K562 (cell line): ENCODE results near the gene HDHD5. TPM values are rescaled to one million over a fixed set of nuclear protein-coding genes. Genes with fewer than 3 reads are reported as not detected.

Experiments used
- ATAC-seq: fragments of 200-7000 bp; cut with Tn5 transposase; 3 replicates; pipeline ENCODE4 v1.9.1; 2020; ENCODE audit warnings: moderate library complexity
- BruUV-seq: library from RNA; stranded (reverse); fragments of 400-500 nt; replicated peaks from 2 replicates; lab custom pipeline; 2021; lab: Mats Ljungman, UMichigan
- CTCF ChIA-PET: fragments of 300-600 bp; formaldehyde crosslinking; extraction: SDS; loops from one replicate; lab custom pipeline; 2021; ENCODE audit warnings: low intra/inter-chr PET ratio; lab: Yijun Ruan, JAX
- POLR2A ChIA-PET: fragments of 300-600, 350-650 bp; sonication (Branson Sonifier 250); formaldehyde crosslinking; extraction: SDS; loops from one replicate; lab custom pipeline; 2021; ENCODE audit warnings: antibody characterized with exemption, inconsistent platforms; lab: Yijun Ruan, JAX
- DNase-seq, 4 experiments: peaks; one replicate each; pipeline versions ENCODE4 v3.0.0 to v3.0.0-alpha.2; 2011 to 2018; ENCODE audit warnings: low spot score in 3 of 4, mixed read lengths in 3 of 4; ENCODE audit errors: extremely low read depth in 1 of 4
- FAIRE-seq: peaks from 2 replicates; lab custom pipeline; 2011; peaks lifted over from hg19 to GRCh38; lab: Jason Lieb, UNC
- H2AFZ ChIP-seq: 2 replicates; pipeline ENCODE4 v1.6.0; 2011; ENCODE audit warnings: low read depth, low read length, control low read depth, inconsistent platforms
- H3K27ac ChIP-seq: fragments of 200-600 bp; 3 replicates; pipeline ENCODE4 v1.8.0; 2011; ENCODE audit warnings: low read depth, mild to moderate bottlenecking, control low read depth, inconsistent platforms, low read length, moderate library complexity, mixed read lengths; ENCODE audit errors: extremely low read depth
- H3K27me3 ChIP-seq, 2 experiments: fragments of 300-600 bp in 1 of 2; 2 replicates in 1 of 2; 3 replicates in 1 of 2; pipeline versions ENCODE4 v1.6.0 to v1.8.0; 2011; ENCODE audit warnings: inconsistent platforms in 2 of 2, low read length in 2 of 2, mild to moderate bottlenecking in 1 of 2, mixed read lengths in 1 of 2, moderate library complexity in 1 of 2; ENCODE audit not compliant: control insufficient read depth in 2 of 2, insufficient read depth in 2 of 2
- H3K36me3 ChIP-seq: fragments of 300-600 bp; 3 replicates; pipeline ENCODE4 v1.8.0; 2011; ENCODE audit warnings: mild to moderate bottlenecking, low read length, inconsistent platforms; ENCODE audit not compliant: control insufficient read depth, insufficient read depth
- H3K4me1 ChIP-seq, 2 experiments: fragments of 200-600 bp in 1 of 2; replicated peaks in 1 of 2; 2 replicates in 1 of 2; 3 replicates in 1 of 2; pipeline versions ENCODE4 v1.5.1 to v1.8.0; 2011; ENCODE audit warnings: inconsistent platforms in 2 of 2, low read length in 2 of 2, mild to moderate bottlenecking in 1 of 2, mixed read lengths in 1 of 2, moderate library complexity in 1 of 2; ENCODE audit not compliant: control insufficient read depth in 2 of 2, insufficient read depth in 2 of 2
- H3K4me2 ChIP-seq: 2 replicates; pipeline ENCODE4 v1.6.1; 2011; ENCODE audit warnings: low read length, control low read depth, inconsistent platforms, mixed read lengths; ENCODE audit not compliant: insufficient read depth
- H3K4me3 ChIP-seq: fragments of 200-600 bp; sonication (generic), shearing (Covaris generic); 2 replicates; pipeline ENCODE4 v1.5.1; 2016; ENCODE audit warnings: control low read depth, inconsistent platforms
- H3K79me2 ChIP-seq: fragments of 200-600 bp; 3 replicates; pipeline ENCODE4 v1.8.0; 2011; ENCODE audit warnings: low read length, inconsistent platforms; ENCODE audit not compliant: control insufficient read depth, insufficient read depth
- H3K9ac ChIP-seq, 2 experiments: 2 replicates each; pipeline versions ENCODE4 v1.6.0 to v1.6.1; 2011; ENCODE audit warnings: low read depth in 2 of 2, low read length in 2 of 2, control low read depth in 1 of 2, inconsistent platforms in 1 of 2, mild to moderate bottlenecking in 1 of 2, mixed read lengths in 1 of 2; ENCODE audit not compliant: insufficient read depth in 1 of 2
- H3K9me1 ChIP-seq: one replicate; pipeline ENCODE4 v1.6.0; 2011; ENCODE audit warnings: inconsistent platforms, mild to moderate bottlenecking, low read length, moderate library complexity; ENCODE audit not compliant: control insufficient read depth, insufficient read depth
- H3K9me3 ChIP-seq: replicated peaks from 2 replicates; pipeline ENCODE4 v1.5.1; 2011; ENCODE audit warnings: low read depth, low read length, inconsistent platforms; ENCODE audit not compliant: control insufficient read depth, insufficient read depth
- H4K20me1 ChIP-seq: replicated peaks from 2 replicates; pipeline ENCODE4 v1.6.1; 2011; ENCODE audit warnings: low read length, inconsistent platforms, mixed read lengths; ENCODE audit not compliant: control insufficient read depth, insufficient read depth
- CBFA2T2 ChIP-seq: fragments of 450-650 bp; conservative IDR thresholded peaks from 2 replicates; pipeline ENCODE4 v1.6.1; 2017; ENCODE audit warnings: mild to moderate bottlenecking
- MTA2 ChIP-seq: fragments of 450-650 bp; IDR thresholded peaks from 2 replicates; pipeline ENCODE4 v1.6.1; 2016; ENCODE audit warnings: low read depth
- MYNN ChIP-seq, 2 experiments: sonication (generic); formaldehyde crosslinking in 1 of 2; IDR thresholded peaks; 2 replicates each; pipeline versions ENCODE4 v1.5.0 to v1.6.1; 2016 to 2020; ENCODE audit warnings: antibody characterized with exemption in 1 of 2, missing genetic modification reagents in 1 of 2
- NFIC ChIP-seq: fragments of 450-650 bp; IDR thresholded peaks from 2 replicates; pipeline ENCODE4 v1.6.1; 2017; ENCODE audit warnings: mild to moderate bottlenecking, inconsistent platforms
- PRMT5 ChIP-seq: sonication (generic); formaldehyde crosslinking; IDR thresholded peaks from 2 replicates; pipeline ENCODE4 v1.5.0; 2020; ENCODE audit warnings: missing genetic modification reagents
- SAFB ChIP-seq: fragments of 200-400 bp; formaldehyde crosslinking; IDR thresholded peaks from 2 replicates; pipeline ENCODE4 v1.6.1; 2017; ENCODE audit warnings: low read depth, low read length, borderline replicate concordance
- ZFP1 ChIP-seq: fragments of 450-650 bp; formaldehyde crosslinking; IDR thresholded peaks from 2 replicates; pipeline ENCODE4 v1.4.0; 2020; ENCODE audit warnings: mild to moderate bottlenecking, mixed read lengths
- WGBS: fragments of 100-300 bp; shearing (Covaris generic); methylation state at CpG from one replicate; pipeline ENCODE4 v1.1.6; 2016; ENCODE audit warnings: low coverage, mixed read lengths; ENCODE audit not compliant: insufficient coverage; ENCODE audit errors: missing lambda C conversion rate; 5-methylcytosine and 5-hydroxymethylcytosine counted together
- in situ Hi-C: fragments of 300-500 bp; cut with MboI; formaldehyde crosslinking; loops from 4 replicates; pipeline ENCODE4 v1.15.0; 2018; ENCODE audit warnings: inconsistent platforms, mixed read lengths
- intact Hi-C: fragments of 100-400 bp; cut with micrococcal nuclease; formaldehyde crosslinking; loops from 2 replicates; pipeline ENCODE4 v1.14.2; 2022
- polyA plus RNA-seq, 8 experiments: library from polyadenylated mRNA; depleted of rRNA in 4 of 8; stranded (reverse) in 5 of 8; unstranded in 3 of 8; fragments of >200 nt; fragmentation: Nextera tagmentation in 2 of 8; fragmentation: Illumina TruSeq in 1 of 8; extraction: Ambion mirVana in 2 of 8; extraction: Trizol in 1 of 8; gene quantifications; 2 replicates each; pipeline versions ENCODE4 v1.2.1 to v1.2.3, GENCODE V29; 2011 to 2014; ENCODE audit warnings: inconsistent platforms in 1 of 8, missing spikeins in 1 of 8
- total RNA-seq, 7 experiments: library from RNA; depleted of rRNA in 6 of 7; stranded (reverse); fragments of >200 nt in 6 of 7; fragmentation: Illumina TruSeq in 2 of 7; extraction: Trizol in 2 of 7; gene quantifications; 2 replicates each; pipeline versions ENCODE4 v1.2.1 to v1.2.3, GENCODE V29; 2011 to 2021; ENCODE audit warnings: low replicate concordance in 1 of 7

Gene HDHD5
- total and polyA plus RNA-seq, 9 of the 15 experiments (the other 6 are each of a cell fraction or from before 2014, with no cell fraction given): 1.6 to 36.6 (median 24.2) TPM

- POLR2A ChIA-PET: no interaction called here
- in situ Hi-C loops (no loop called here), intact Hi-C loops (no loop called here)
- Histone ChIP-seq H3K4me2 (no peak overlapping the region), H3K9me1 (no peaks in the 10 kb centered on the region), H3K27me3 (peaks cover 22 to 48% of the 10 kb centered on the region in 2 experiments), H3K9me3 (no peaks in the 10 kb centered on the region), H4K20me1 (peaks cover 14% of the 10 kb centered on the region), H3K9ac (no peak overlapping the region), H3K79me2 (no peaks in the 10 kb centered on the region), H3K36me3 (0 out of 3 replicates have a peak, but pooled peaks cover 4% of the 10 kb centered on the region), H2AFZ (no peak overlapping the region), H3K4me1 (peaks cover 0 to 5% of the 10 kb centered on the region in 2 experiments; a peak in 1 of 5 replicates), H3K4me3 (no peak overlapping the region), H3K27ac (no peak overlapping the region)
- TF ChIP-seq SAFB (no peak), PRMT5 (CRISPR knock-in tag) (no peak), MTA2 (no peak), MYNN (IDR thresholded peaks at IDR 0.05) (no peak), MYNN (CRISPR knock-in tag; IDR thresholded peaks at IDR 0.05) (no peak), CBFA2T2 (no peak), ZFP1 (CRISPR knock-in tag) (no peak), NFIC (peak; percentile 40; the same call in 1 of the 2 replicates)
- FAIRE-seq (no peak), ATAC-seq (no peak), DNase-seq (no peak)
- CTCF ChIA-PET: no interaction called here
- 3% methylated on average over 13 of the region's 13 CpGs for WGBS
- BruUV-seq: no TSS peak
Measured at GRCh38 chr22:17114173-17114897, 44.7 kb downstream of the HDHD5 start.
